K562 (cell line): Measurements from ENCODE around the gene MKRN1. TPM values are rescaled to one million over a fixed set of nuclear protein-coding genes. Genes with fewer than 3 reads are reported as not detected.

Experiments
- BRD9 ChIP-seq: fragments of 450-650 bp; IDR thresholded peaks from 2 replicates; pipeline ENCODE4 v1.6.1; 2018; ENCODE audit warnings: low read depth; ENCODE audit not compliant: partially characterized antibody
- C11orf30 ChIP-seq: fragments of 450-650 bp; IDR thresholded peaks from 2 replicates; pipeline ENCODE4 v1.6.1; 2016; ENCODE audit warnings: low read depth, mild to moderate bottlenecking
- ERF ChIP-seq: fragments of 450-650 bp; formaldehyde crosslinking; IDR thresholded peaks from 2 replicates; pipeline ENCODE4 v1.4.0; 2020; ENCODE audit warnings: mild to moderate bottlenecking, mixed read lengths
- FIP1L1 ChIP-seq: fragments of 200-400 bp; formaldehyde crosslinking; IDR thresholded peaks from 2 replicates; pipeline ENCODE4 v1.6.1; 2018; ENCODE audit warnings: mild to moderate bottlenecking, low read depth, low read length; ENCODE audit not compliant: poor library complexity, severe bottlenecking
- HBP1 ChIP-seq: fragments of 450-650 bp; formaldehyde crosslinking; IDR thresholded peaks from 2 replicates; pipeline ENCODE4 v1.4.0; 2022; ENCODE audit warnings: missing genetic modification characterization
- HDAC6 ChIP-seq: IDR thresholded peaks from 2 replicates; pipeline ENCODE4 v1.6.1; 2012; ENCODE audit warnings: low read depth, mild to moderate bottlenecking, control low read depth, inconsistent platforms, low read length, moderate library complexity
- HMGN3 ChIP-seq: IDR thresholded peaks from 2 replicates; pipeline ENCODE4 v1.6.1; 2011; ENCODE audit warnings: borderline replicate concordance, low read depth, mild to moderate bottlenecking, mixed read lengths, low read length; ENCODE audit not compliant: insufficient read length; ENCODE audit errors: extremely low read depth
- SMARCA5 ChIP-seq: fragments of 450-650 bp; IDR thresholded peaks from 2 replicates; pipeline ENCODE4 v1.6.1; 2016
- TAF9B ChIP-seq: fragments of 450-650 bp; IDR thresholded peaks from 2 replicates; pipeline ENCODE4 v1.6.1; 2018; ENCODE audit warnings: mild to moderate bottlenecking; ENCODE audit not compliant: partially characterized antibody
- THRA ChIP-seq: fragments of 450-650 bp; IDR thresholded peaks from 2 replicates; pipeline ENCODE4 v1.6.1; 2017; ENCODE audit warnings: mild to moderate bottlenecking, moderate library complexity
- TSC22D4 ChIP-seq: fragments of 450-650 bp; IDR thresholded peaks from 2 replicates; pipeline ENCODE4 v1.6.1; 2016; ENCODE audit warnings: missing genetic modification characterization, missing biosample characterization, control low read depth
- ZNF12 ChIP-seq: sonication (generic); formaldehyde crosslinking; IDR thresholded peaks from 2 replicates; pipeline ENCODE4 v1.4.0; 2020; ENCODE audit warnings: mild to moderate bottlenecking, missing genetic modification reagents
- ZNF133 ChIP-seq: fragments of 250-450 bp; sonication (Bioruptor Pico); IDR thresholded peaks from 2 replicates; pipeline ENCODE4 v1.4.0; 2020; ENCODE audit warnings: mild to moderate bottlenecking
- ZNF23 ChIP-seq: fragments of 250-450 bp; sonication (Bioruptor Pico); IDR thresholded peaks from 2 replicates; pipeline ENCODE4 v1.4.0; 2020; ENCODE audit warnings: mild to moderate bottlenecking
- polyA plus RNA-seq, 8 experiments: library from polyadenylated mRNA; depleted of rRNA in 4 of 8; stranded (reverse) in 5 of 8; unstranded in 3 of 8; fragments of >200 nt; fragmentation: Nextera tagmentation in 2 of 8; fragmentation: Illumina TruSeq in 1 of 8; extraction: Ambion mirVana in 2 of 8; extraction: Trizol in 1 of 8; gene quantifications; 2 replicates each; pipeline versions ENCODE4 v1.2.1 to v1.2.3, GENCODE V29; 2011 to 2014; ENCODE audit warnings: inconsistent platforms in 1 of 8, missing spikeins in 1 of 8
- total RNA-seq, 7 experiments: library from RNA; depleted of rRNA in 6 of 7; stranded (reverse); fragments of >200 nt in 6 of 7; fragmentation: Illumina TruSeq in 2 of 7; extraction: Trizol in 2 of 7; gene quantifications; 2 replicates each; pipeline versions ENCODE4 v1.2.1 to v1.2.3, GENCODE V29; 2011 to 2021; ENCODE audit warnings: low replicate concordance in 1 of 7
- TF ChIP-seq, protein P1 (sequence below): sonication (generic); formaldehyde crosslinking; IDR thresholded peaks from 2 replicates; pipeline ENCODE4 v1.8.0; 2023; ENCODE audit warnings: missing genetic modification reagents, mild to moderate bottlenecking, borderline replicate concordance
- TF ChIP-seq, protein P2 (sequence below): fragments of 450-650 bp; IDR thresholded peaks from 2 replicates; pipeline ENCODE4 v1.6.1; 2016; ENCODE audit warnings: missing biosample characterization, missing genetic modification characterization
- TF ChIP-seq, protein P3 (sequence below): fragments of 250-450 bp; sonication (Bioruptor Pico); IDR thresholded peaks from 2 replicates; pipeline ENCODE4 v1.5.0; 2020; ENCODE audit warnings: mild to moderate bottlenecking

MKRN1 gene
- total and polyA plus RNA-seq, 9 of the 15 experiments (the other 6 are each of a cell fraction or from before 2014, with no cell fraction given), result 30.5 to 90.3 (median 76.0) TPM

DNA sequence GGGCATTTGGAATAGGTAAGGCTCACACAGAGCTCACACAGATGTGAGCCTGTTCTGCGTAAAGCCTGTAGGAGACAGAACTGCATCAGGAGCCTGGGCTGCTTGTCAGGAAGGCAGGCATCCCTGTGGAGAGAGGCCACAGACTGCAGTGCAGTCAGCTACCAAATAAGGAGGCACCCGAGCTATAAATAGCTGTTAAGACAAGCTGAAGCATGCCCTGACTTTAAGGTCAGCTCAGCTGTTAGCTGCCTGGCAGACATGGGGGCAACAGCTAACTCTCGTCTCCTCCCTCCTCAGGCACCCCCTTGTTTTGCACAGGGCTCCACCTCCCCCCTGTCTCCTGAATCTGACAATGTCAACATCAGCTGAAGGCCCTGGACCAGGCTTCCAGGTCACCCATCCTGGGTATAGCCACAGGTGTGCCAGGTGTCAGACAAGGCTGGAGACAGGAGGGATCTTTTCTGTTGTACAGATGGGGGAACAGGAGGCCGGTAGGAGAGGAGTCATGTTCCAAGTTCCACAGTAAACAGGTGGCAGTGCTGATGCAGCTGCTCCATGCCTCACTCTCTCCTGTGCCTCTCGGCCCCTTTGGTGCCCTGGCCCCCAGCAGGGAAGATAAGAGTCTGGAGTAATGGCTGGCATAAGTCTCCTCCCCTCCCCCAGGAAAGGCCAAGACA lies 27.6 kb upstream of the MKRN1 start (continued):
- TF ChIP-seq, protein P1, sequence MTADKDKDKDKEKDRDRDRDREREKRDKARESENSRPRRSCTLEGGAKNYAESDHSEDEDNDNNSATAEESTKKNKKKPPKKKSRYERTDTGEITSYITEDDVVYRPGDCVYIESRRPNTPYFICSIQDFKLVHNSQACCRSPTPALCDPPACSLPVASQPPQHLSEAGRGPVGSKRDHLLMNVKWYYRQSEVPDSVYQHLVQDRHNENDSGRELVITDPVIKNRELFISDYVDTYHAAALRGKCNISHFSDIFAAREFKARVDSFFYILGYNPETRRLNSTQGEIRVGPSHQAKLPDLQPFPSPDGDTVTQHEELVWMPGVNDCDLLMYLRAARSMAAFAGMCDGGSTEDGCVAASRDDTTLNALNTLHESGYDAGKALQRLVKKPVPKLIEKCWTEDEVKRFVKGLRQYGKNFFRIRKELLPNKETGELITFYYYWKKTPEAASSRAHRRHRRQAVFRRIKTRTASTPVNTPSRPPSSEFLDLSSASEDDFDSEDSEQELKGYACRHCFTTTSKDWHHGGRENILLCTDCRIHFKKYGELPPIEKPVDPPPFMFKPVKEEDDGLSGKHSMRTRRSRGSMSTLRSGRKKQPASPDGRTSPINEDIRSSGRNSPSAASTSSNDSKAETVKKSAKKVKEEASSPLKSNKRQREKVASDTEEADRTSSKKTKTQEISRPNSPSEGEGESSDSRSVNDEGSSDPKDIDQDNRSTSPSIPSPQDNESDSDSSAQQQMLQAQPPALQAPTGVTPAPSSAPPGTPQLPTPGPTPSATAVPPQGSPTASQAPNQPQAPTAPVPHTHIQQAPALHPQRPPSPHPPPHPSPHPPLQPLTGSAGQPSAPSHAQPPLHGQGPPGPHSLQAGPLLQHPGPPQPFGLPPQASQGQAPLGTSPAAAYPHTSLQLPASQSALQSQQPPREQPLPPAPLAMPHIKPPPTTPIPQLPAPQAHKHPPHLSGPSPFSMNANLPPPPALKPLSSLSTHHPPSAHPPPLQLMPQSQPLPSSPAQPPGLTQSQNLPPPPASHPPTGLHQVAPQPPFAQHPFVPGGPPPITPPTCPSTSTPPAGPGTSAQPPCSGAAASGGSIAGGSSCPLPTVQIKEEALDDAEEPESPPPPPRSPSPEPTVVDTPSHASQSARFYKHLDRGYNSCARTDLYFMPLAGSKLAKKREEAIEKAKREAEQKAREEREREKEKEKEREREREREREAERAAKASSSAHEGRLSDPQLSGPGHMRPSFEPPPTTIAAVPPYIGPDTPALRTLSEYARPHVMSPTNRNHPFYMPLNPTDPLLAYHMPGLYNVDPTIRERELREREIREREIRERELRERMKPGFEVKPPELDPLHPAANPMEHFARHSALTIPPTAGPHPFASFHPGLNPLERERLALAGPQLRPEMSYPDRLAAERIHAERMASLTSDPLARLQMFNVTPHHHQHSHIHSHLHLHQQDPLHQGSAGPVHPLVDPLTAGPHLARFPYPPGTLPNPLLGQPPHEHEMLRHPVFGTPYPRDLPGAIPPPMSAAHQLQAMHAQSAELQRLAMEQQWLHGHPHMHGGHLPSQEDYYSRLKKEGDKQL, result no peak
- TF ChIP-seq THRA (no peak), SMARCA5 (no peak), HDAC6 (no peak), TAF9B (no peak), FIP1L1 (no peak), ERF (CRISPR knock-in tag) (0 out of 2 replicates have a peak, but pooled peaks have one; percentile 30), ZNF23 (CRISPR knock-in tag) (no peak), C11orf30 (no peak), ZNF12 (CRISPR knock-in tag) (no peak), BRD9 (no peak), TSC22D4 (tag) (no peak), HBP1 (CRISPR knock-in tag) (no peak), ZNF133 (CRISPR knock-in tag) (no peak), HMGN3 (no peak)
- TF ChIP-seq, protein P2, sequence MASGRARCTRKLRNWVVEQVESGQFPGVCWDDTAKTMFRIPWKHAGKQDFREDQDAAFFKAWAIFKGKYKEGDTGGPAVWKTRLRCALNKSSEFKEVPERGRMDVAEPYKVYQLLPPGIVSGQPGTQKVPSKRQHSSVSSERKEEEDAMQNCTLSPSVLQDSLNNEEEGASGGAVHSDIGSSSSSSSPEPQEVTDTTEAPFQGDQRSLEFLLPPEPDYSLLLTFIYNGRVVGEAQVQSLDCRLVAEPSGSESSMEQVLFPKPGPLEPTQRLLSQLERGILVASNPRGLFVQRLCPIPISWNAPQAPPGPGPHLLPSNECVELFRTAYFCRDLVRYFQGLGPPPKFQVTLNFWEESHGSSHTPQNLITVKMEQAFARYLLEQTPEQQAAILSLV (tag), result 0 out of 2 replicates have a peak, but pooled peaks have one; percentile 2
- TF ChIP-seq, protein P3, sequence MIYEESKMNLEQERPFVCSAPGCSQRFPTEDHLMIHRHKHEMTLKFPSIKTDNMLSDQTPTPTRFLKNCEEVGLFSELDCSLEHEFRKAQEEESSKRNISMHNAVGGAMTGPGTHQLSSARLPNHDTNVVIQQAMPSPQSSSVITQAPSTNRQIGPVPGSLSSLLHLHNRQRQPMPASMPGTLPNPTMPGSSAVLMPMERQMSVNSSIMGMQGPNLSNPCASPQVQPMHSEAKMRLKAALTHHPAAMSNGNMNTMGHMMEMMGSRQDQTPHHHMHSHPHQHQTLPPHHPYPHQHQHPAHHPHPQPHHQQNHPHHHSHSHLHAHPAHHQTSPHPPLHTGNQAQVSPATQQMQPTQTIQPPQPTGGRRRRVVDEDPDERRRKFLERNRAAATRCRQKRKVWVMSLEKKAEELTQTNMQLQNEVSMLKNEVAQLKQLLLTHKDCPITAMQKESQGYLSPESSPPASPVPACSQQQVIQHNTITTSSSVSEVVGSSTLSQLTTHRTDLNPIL, result no peak
